ENCODE measurements around the gene MFN1.
"Not testable (repeated sequence)": the region's sequence is repeated elsewhere in the genome, so short reads cannot be mapped to it uniquely, and the experiment has no call there.

The MFN1 gene

DNA sequence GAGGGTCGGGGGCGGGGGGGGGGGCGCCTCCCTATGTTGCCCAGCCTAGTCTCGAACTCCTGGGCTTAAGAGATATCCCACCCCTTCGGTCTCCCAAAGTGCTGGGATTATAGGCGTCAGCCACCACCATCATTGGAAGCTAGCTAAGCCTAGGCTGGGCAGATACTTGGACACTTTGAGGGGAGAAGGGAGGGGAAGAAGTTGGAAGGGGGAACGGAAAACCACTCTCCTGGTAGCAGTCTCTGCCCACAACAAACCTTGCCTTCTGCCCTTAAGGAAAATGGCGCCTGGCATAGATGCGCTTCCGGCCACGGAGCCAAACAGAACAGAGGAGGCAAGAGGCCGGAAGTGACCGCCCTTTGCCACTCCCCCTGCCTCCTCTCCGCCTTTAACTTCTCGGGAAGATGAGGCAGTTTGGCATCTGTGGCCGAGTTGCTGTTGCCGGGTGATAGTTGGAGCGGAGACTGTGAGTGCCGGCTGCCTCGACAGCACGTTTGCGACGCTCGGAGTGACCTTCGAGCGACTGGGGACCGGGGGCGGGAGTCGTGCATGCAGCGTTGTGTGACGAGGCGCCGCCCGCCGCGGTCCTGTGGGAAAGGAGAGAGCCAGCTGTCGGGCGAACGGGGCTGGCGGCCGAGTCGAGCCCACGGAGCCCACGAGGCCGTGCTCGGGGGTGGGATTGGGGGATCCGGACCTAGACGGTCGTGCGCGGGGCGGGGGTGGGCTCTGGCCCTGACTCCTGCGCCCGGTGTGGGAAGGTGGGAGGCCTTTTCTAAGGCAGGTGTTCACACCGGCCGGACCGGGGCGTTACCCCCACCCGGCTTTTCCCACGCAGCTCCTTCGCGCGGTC, at the start of gene MFN1:
Gene MFN1 (plus strand): TSS at position 365 of the 850 bp plus-strand sequence. CDS start 1,143 bp downstream, outside the sequence.
- DNase-seq, result peak; percentile 97

DNA sequence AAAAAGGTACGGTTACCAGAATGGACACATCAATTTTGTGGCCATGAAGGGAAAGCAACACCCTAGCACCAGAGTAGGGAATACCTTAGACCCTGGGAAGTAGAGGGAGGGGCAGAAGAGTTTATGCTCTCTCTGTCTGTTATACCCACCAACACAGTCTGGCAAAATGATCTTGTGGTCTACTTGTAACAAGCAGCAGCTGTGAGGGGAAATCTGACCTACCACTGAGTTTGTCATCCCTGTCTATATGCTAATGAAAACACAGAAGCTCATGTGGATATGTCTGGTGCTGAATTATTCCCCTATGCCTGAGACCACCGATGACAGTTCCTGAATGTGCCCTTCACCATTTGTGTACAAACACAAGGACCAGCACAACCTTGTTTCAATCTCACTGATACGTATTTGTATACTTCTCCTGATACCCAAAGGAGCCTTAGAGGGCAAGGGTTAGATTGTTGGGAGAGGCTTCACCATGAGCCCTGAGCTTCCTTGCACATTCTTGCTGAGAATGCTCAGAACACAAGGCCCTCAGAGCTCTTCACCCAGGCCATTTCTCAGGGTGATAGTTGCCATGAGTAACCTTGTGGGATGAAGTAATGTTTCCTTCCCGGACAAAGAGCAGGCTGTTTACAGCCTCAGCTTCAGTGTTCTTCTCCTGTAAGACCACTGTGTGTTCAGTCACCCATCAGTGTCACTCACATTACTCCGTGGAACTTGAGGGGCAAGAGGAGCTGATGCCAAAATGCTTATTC, 49.4 kb upstream of the MFN1 start:
- DNase-seq, result peak; percentile 33

DNA sequence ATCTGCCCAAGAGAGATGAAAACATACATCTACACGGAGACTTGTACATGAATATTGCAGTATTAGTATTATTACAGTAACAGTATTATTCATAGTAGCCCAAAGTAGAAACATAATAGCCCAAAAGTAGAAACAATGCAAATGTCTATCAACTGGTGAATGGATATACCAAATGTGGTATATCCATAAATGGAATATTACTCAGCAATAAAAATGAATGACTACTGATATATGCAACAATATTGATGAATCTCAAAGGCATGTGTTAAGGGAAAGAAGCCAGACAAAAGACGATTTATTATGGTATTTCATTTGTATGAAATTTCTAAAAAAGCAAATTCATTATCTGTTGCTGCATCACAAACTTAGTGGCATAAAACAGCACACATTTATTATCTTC, 48.2 kb upstream of the MFN1 start:
- no peak for DNase-seq

DNA sequence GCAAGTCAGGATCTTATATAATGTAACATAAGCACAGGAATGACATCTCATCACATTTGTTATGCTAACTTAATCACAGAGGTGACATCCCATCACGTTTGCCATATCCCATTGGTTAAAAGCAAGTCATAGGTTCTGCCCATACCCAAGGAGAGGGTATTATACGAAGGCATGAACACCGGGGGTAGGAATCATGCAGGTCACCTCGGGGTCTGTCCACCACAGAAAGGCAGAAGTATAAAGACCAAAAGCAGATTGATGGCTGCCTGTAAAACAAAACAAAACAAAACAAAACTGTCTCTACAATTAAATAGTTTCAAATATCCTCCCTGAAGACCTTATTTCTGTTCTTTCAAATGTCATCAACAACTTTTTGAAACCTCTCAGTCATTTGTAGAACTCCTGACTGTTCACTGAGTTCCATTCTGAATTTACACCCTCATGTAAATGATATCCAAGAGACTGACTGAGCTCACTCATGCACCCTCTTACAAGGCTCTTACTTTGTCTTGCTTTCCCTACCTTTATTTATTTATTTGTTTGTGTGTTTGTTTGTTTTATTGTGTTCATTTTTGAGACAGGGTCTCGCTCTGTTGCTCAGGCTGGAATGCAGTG, 47.4 kb upstream of the MFN1 start:
- DNase-seq, result no peak

DNA sequence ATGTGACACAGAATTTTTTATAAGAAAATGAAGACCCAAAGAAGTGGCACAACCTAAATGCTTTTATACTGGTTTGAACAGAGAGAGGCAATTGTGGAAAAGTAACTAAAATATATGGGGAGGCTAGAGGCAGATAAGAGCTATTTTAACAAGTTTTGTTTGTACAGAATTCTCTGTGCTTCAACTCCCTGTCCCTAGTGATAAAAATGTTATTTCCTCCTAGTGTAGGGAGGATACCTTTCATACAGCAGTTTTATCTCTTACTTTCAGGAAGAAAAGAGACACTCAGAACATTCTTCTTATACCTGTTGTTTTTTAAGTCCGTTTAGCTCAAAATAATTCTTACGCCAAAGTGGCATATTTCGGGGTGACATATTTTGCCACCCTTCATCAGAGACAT, 45.9 kb upstream of the MFN1 start:
- DNase-seq, result no peak

DNA sequence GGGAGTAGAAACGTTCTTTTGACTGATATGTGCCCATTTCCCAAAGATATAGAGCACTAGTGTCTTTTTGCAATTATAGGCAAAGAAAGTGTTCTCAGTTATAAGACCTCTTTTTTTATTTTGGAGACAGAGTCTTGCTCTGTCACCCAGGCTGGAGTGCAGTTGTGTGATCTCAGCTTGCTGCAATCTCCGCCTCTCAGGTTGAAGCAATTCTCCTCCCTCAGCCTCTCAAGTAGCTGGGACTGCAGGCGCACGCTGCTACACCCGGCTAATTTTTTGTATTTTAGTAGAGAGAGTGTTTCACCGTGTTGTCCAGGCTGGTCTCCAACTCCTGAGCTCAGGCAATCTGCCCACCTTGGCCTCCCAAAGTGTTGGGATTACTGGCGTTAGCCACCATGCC, 45.4 kb upstream of the MFN1 start:
- no peak for DNase-seq

- DNase-seq, result no peak
Measured at GRCh38 chr3:179304605-179305004, 42.9 kb upstream of the MFN1 start.

GRCh38 chr3:179307362-179307761, 40.1 kb upstream of the MFN1 start:
- not testable (repeated sequence) for DNase-seq

GRCh38 chr3:179308001-179308400, 39.5 kb upstream of the MFN1 start:
- DNase-seq, result no peak

- no peak for DNase-seq
Measured at GRCh38 chr3:179309225-179310078, 38.1 kb upstream of the MFN1 start.

DNA sequence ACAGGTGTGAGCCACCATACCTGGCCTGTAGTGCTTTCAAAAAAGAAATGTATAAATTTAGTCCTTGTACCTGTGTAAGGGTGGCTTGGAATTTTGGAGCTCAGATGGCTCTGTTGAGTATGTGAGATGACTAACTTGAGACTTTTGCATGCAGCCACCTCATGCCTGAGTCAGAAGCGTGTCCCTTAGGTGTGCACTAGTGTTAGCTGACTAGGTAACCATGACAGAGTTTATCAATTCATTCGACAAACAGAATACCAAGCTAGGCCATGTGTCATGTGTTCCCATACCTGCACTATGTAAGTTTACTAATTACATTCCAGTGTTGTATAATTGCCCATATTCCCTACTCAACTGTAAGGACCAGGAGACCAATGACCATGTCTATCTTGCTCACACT, 28.6 kb upstream of the MFN1 start:
- DNase-seq, result no peak

- peak; percentile 27 for DNase-seq
Measured at GRCh38 chr3:179321668-179322285, 25.7 kb upstream of the MFN1 start.

DNA sequence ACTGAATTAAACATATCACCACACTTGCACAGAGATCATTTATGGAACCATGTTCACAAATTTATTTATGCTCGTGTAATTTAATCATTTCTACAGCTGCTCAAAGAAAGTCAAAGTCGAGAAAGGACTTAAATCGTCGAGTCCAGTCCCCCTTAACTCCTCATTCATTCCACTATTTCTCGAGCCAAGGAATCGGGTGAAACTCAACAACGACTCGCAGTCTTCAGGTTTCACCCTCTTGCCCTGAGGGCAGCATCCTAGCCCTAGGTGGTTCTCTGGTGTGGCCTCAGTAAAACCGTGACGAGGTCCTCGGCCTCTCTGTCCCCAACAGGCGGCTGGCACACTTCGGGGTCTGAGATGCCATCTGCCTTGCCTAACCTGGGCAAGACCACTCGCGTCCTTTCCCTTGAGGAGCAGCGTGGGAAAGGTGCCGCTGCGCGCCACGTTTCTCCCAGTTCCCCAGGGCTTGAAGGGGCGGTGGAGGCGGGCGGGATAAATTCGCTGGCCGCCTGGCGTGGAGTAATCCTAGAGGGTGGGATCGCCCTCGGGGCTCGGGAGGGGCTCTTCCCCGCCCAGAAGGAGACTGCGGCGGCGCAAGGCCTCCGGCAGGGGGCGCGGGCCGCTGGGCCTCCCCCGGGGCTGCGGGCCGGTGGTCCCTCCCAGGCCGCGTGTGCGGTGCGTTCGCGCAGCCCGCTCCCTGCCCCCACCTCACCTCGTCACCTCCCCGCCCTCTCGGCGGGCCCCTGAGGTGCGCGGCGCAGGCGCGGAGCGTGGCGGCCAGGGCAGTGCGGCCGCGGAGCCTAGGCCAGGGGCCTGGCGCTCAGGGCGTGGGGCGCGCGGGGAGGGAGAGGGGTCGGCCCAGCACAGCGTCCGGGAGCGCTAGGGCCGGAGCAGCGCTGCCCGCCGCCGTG, 25.0 kb upstream of the MFN1 start, which contains the start of gene ZNF639:
Gene ZNF639 (plus strand): TSS at position 746 of the 911 bp plus-strand sequence. CDS start 5,263 bp downstream, outside the sequence.
- DNase-seq, result peak; percentile 92

GRCh38 chr3:179323197-179324110, 24.1 kb upstream of the MFN1 start:
- peak; percentile 61 for DNase-seq

DNA sequence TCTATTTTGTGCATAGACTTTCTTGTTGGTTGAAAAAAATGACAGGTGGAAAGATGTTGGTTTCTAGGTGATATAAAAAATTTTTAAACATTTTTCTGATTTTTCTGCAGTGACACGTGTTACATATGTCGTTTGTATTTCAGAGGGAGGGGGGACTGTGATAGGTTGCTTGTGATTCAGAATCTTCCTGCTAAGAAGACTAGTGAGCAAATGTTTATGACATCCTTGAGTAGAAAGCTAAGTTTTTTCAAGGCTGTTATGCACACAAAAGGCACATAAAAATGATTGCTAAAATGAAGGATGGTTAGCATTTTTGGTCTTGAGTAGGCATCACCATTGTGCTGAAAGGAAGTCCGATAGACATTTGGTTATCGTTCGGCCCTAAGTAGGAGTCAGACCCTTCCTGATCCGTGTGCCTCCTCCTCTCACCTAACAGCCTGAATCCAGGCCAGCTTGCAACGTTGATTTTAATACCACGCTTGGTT, 23.2 kb upstream of the MFN1 start:
- DNase-seq, result peak; percentile 20

- DNase-seq, result no peak
Measured at GRCh38 chr3:179330438-179330837, 17.1 kb upstream of the MFN1 start.

- DNase-seq, result no peak
Measured at GRCh38 chr3:179332240-179332639, 15.3 kb upstream of the MFN1 start.

DNA sequence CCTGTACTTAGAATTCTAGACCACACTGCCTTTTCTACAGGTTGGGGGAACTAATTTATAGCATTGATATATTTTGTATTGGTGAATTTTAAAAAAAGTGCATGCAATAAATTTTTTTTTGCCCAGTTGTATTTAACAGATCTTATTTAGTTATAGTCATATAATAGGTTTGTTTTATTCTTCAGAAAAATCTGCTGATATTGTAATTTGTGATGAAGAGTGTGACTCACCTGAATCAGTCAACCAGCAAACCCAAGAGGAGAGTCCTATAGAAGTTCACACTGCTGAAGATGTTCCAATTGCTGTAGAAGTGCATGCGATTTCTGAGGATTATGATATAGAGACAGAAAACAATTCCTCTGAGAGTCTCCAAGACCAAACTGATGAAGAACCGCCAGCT, 14.4 kb upstream of the MFN1 start:
- no peak for DNase-seq

- no peak for DNase-seq
Measured at GRCh38 chr3:179336345-179336929, 11.1 kb upstream of the MFN1 start.

All from NCI-H2171 treated with DMSO at 0.1 percent for 48 hours (cell line).